Immature natural killer cell (primary cell): ENCODE data around the gene NDUFA11. TPM values are rescaled to one million over a fixed set of nuclear protein-coding genes. Genes with fewer than 3 reads are reported as not detected.
A peak's percentile ranks its signal among the peaks of the same experiment; 100 is the strongest.

Source experiments
- DNase-seq, 3 donors: peaks; one replicate each; pipeline ENCODE4 v3.0.0; 2022; ENCODE audit warnings: mixed read lengths in 1 of 3
- H3K27ac Mint-ChIP-seq, 6 donors: one replicate each; pipeline ENCODE4 v1.8.0; 2020; ENCODE audit warnings: mixed read lengths in 6 of 6, mild to moderate bottlenecking in 5 of 6, inconsistent platforms in 4 of 6, moderate library complexity in 3 of 6
- H3K27me3 Mint-ChIP-seq, 3 donors: one replicate each; pipeline ENCODE4 v1.8.0; 2020 to 2021; ENCODE audit warnings: low read depth in 3 of 3, mild to moderate bottlenecking in 3 of 3, mixed read lengths in 3 of 3, moderate library complexity in 3 of 3, inconsistent platforms in 1 of 3
- H3K36me3 Mint-ChIP-seq, 3 donors: one replicate each; pipeline ENCODE4 v1.8.0; 2020; ENCODE audit warnings: mixed read lengths in 3 of 3, inconsistent platforms in 2 of 3, mild to moderate bottlenecking in 2 of 3
- H3K4me1 Mint-ChIP-seq, 2 donors: one replicate each; pipeline ENCODE4 v1.8.0; 2020; ENCODE audit warnings: inconsistent platforms in 2 of 2, mild to moderate bottlenecking in 2 of 2, mixed read lengths in 2 of 2, moderate library complexity in 1 of 2
- H3K4me3 Mint-ChIP-seq, 5 donors: one replicate each; pipeline ENCODE4 v1.8.0; 2020; ENCODE audit warnings: mild to moderate bottlenecking in 5 of 5, mixed read lengths in 5 of 5, inconsistent platforms in 3 of 5, moderate library complexity in 3 of 5
- H3K9me3 Mint-ChIP-seq, 6 donors: one replicate each; pipeline ENCODE4 v1.8.0; 2020; ENCODE audit warnings: mild to moderate bottlenecking in 6 of 6, mixed read lengths in 6 of 6, inconsistent platforms in 4 of 6, moderate library complexity in 3 of 6
- polyA plus RNA-seq, 3 donors: library from polyadenylated mRNA; unstranded; fragments of 300-500 nt; fragmentation: Illumina TruSeq; gene quantifications; one replicate each; pipeline ENCODE4 v1.2.3, GENCODE V29; 2021

Gene NDUFA11
- polyA plus RNA-seq, 3 donors from 2014 or later: 329 to 666 (median 378) TPM

GRCh38 chr19:5913739-5914357, 10.3 kb upstream of the NDUFA11 start, which contains the start of gene CAPS:
TSS of gene CAPS (plus strand) at chr19:5914254. CDS start at chr19:5914407, 153 bp downstream.
- DNase-seq: no peak
- Mint-ChIP-seq H3K4me1 (peaks cover 0 to 1% of the 10 kb centered on the region in 2 donors), H3K9me3 (no peaks in the 10 kb centered on the region), H3K27me3 (peaks cover 0 to 2% (median 0%) of the 10 kb centered on the region in 3 donors), H3K36me3 (peaks cover 0 to 3% (median 0%) of the 10 kb centered on the region in 3 donors), H3K4me3 (no peak within 1 kb of the TSS), H3K27ac (no peak within 1 kb of the TSS)

GRCh38 chr19:5911366-5911765, 7.8 kb upstream of the NDUFA11 start:
- Mint-ChIP-seq H3K4me3 (no peak overlapping the region), H3K36me3 (peaks cover 0 to 3% (median 0%) of the 10 kb centered on the region in 3 donors), H3K9me3 (no peaks in the 10 kb centered on the region), H3K4me1 (peaks cover 4 to 8% of the 10 kb centered on the region in 2 donors), H3K27me3 (peaks cover 0 to 2% (median 0%) of the 10 kb centered on the region in 3 donors), H3K27ac (no peak overlapping the region)
- DNase-seq: no peak

DNA sequence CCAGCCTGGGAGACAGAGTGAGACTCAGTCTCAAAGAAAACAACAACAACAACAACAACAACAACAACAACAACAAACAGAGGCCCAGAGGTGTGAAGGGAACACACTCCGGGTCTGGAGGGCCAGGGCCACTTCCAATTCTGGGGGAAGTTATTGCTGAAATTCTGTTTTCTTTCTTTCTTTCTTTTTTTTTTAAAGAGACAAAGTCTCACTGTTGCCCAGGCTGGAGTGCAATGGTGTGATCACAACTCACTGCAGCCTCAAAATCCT, 7.0 kb upstream of the NDUFA11 start:
- H3K27ac Mint-ChIP-seq: no peak overlapping the region
- peaks cover 12 to 14% of the 10 kb centered on the region in 2 donors for H3K4me1 Mint-ChIP-seq
- H3K36me3 Mint-ChIP-seq: peaks cover 0 to 3% (median 0%) of the 10 kb centered on the region in 3 donors
- DNase-seq: no peak
- H3K9me3 Mint-ChIP-seq: no peaks in the 10 kb centered on the region
- H3K27me3 Mint-ChIP-seq: no peaks in the 10 kb centered on the region
- no peak overlapping the region for H3K4me3 Mint-ChIP-seq

DNA sequence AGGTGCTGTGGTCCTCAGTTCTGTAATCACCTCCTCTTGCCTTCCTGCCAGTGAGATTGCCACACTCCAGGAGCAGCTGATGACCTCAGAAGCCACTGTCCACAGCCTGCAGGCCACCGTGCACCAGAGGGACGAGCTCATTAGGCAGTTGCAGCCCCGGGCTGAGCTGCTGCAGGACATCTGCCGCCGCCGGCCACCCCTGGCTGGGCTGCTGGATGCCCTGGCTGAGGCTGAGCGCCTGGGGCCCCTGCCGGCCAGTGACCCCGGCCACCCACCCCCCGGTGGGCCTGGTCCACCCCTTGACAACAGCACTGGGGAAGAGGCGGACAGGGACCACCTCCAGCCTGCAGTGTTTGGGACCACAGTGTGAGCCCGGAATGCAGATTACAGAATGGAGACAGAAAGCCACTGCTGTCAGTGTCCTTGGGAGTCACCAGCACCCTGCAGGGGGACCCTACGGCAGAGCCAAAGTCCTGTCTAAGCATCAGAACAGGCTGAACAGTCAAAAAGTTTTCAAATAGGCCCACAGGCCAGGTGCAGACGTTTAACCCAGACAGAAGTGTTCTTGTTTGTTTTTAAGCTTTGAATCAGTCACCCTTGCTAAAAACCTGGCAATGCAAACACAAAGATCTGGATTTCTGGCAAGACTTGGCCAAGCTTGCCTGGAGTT, 5.3 kb upstream of the NDUFA11 start:
- Mint-ChIP-seq H3K36me3 (peaks cover 0 to 3% (median 0%) of the 10 kb centered on the region in 3 donors), H3K27me3 (peaks cover 6 to 7% (median 7%) of the 10 kb centered on the region in 3 donors), H3K4me3 (no peak overlapping the region), H3K27ac (no peak overlapping the region), H3K4me1 (peaks cover 12 to 17% of the 10 kb centered on the region in 2 donors), H3K9me3 (no peaks in the 10 kb centered on the region)
- no peak for DNase-seq

- peaks cover 26 to 29% of the 10 kb centered on the region in 2 donors for H3K4me1 Mint-ChIP-seq
Measured at GRCh38 chr19:5907241-5907640, 3.7 kb upstream of the NDUFA11 start.

GRCh38 chr19:5905114-5905778, 1.7 kb upstream of the NDUFA11 start:
- Mint-ChIP-seq H3K4me3 (peak overlapping the region; percentile 92 to 98 (median 95)), H3K27ac (peak overlapping the region; percentile 7 to 99 (median 56)), H3K4me1 (peaks cover 34 to 36% of the 10 kb centered on the region in 2 donors), H3K27me3 (peaks cover 11 to 19% (median 15%) of the 10 kb centered on the region in 3 donors), H3K36me3 (peaks cover 0 to 3% (median 0%) of the 10 kb centered on the region in 3 donors), H3K9me3 (no peaks in the 10 kb centered on the region)
- DNase-seq: no peak

More at GRCh38 chr19:5907241-5907640, 3.7 kb upstream of the NDUFA11 start:
- H3K27me3 Mint-ChIP-seq: peaks cover 10 to 19% (median 13%) of the 10 kb centered on the region in 3 donors
- H3K27ac Mint-ChIP-seq: peak overlapping the region in 2 of 6 donors; percentile 42 to 62
- H3K4me3 Mint-ChIP-seq: peak overlapping the region; percentile 13 to 57 (median 40)
- H3K36me3 Mint-ChIP-seq: peaks cover 0 to 3% (median 0%) of the 10 kb centered on the region in 3 donors
- DNase-seq: no peak
- H3K9me3 Mint-ChIP-seq: no peaks in the 10 kb centered on the region

DNA sequence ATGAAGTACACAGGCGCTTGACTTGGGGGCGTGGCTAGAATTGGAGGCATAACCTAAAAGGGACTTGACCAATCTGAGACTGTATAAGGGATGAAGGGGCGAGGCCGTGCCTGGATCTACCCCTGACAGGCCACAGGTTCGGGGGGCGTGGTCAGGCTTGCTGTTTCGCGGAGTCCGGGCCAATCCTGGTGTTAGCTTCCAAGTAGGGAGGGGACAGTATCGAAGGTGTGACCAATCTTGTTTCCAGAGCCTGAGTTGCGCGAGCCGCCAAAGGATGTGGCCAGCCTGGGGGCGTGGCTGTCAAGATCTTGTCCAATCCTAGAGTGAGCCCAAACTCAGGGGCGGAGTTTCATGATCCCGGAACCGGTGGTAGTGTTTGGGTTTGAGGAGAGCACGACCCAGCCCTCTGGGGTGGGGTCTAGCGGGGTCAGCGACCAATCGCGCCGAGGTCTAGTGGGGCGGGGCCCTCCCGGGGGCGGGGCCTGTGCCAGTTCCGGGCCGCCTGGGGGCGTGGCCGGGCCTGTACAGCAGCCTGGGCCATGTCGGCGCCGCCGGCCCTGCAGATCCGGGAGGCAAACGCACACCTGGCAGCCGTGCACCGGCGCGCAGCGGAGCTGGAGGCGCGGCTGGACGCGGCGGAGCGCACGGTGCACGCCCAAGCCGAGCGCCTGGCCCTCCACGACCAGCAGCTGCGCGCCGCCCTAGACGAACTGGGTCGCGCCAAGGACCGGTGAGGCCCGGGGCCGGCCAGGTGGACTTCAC, 943 bp upstream of the NDUFA11 start, which contains the start of gene VMAC:
Gene VMAC (plus strand): TSS at position 521 of the 762 bp plus-strand sequence. CDS start 19 bp downstream, at position 540.
- Mint-ChIP-seq H3K4me3 (peak within 1 kb of the TSS; percentile 92 to 98 (median 95)), H3K27me3 (peaks cover 11 to 19% (median 15%) of the 10 kb centered on the region in 3 donors), H3K9me3 (no peaks in the 10 kb centered on the region), H3K4me1 (peaks cover 37 to 40% of the 10 kb centered on the region in 2 donors), H3K36me3 (no peaks in the 10 kb centered on the region), H3K27ac (peak within 1 kb of the TSS; percentile 98 to 99 (median 99))
- peak; percentile 100 for DNase-seq

DNA sequence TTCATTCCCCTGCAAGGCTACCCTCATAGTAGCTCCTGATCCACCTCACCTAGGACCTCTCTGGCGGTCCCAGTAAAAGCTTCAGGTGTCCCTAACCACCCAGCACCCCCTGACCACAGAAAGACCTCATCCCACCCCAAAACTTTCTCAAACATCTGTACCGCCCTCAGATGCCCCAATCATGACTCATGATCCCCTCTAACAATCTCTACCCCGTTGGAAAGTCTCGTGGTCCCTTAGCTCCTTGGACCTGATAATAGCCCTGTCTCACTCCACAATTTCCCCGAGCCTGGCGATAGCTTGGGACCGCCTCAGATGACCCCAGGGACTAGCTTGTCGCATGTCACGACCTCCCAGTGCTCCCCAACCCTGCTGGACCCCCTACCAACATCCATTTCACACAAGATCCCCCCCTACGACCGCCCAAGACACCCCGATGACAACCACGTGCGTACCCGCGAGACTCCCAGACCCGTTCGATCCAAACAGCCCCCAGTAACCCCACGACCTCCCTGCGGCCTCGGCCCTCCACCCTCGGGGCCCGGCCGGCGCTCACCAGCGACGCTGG, 450 bp downstream of the NDUFA11 start:
- peaks cover 35 to 40% of the 10 kb centered on the region in 2 donors for H3K4me1 Mint-ChIP-seq
- H3K27ac Mint-ChIP-seq: peak overlapping the region; percentile 98 to 99 (median 99)
- no peaks in the 10 kb centered on the region for H3K9me3 Mint-ChIP-seq
- H3K36me3 Mint-ChIP-seq: no peaks in the 10 kb centered on the region
- DNase-seq: no peak
- H3K27me3 Mint-ChIP-seq: peaks cover 11 to 19% (median 15%) of the 10 kb centered on the region in 3 donors
- peak overlapping the region; percentile 92 to 98 (median 95) for H3K4me3 Mint-ChIP-seq

- Mint-ChIP-seq H3K36me3 (no peaks in the 10 kb centered on the region), H3K27ac (peak overlapping the region in 2 of 6 donors; percentile 21 to 24), H3K9me3 (no peaks in the 10 kb centered on the region), H3K27me3 (peaks cover 11 to 19% (median 15%) of the 10 kb centered on the region in 3 donors), H3K4me3 (peak overlapping the region in 4 of 5 donors; percentile 40 to 52 (median 46)), H3K4me1 (peaks cover 28 to 29% of the 10 kb centered on the region in 2 donors)
- no peak for DNase-seq
Measured at GRCh38 chr19:5900976-5901375, 2.6 kb downstream of the NDUFA11 start.

DNA sequence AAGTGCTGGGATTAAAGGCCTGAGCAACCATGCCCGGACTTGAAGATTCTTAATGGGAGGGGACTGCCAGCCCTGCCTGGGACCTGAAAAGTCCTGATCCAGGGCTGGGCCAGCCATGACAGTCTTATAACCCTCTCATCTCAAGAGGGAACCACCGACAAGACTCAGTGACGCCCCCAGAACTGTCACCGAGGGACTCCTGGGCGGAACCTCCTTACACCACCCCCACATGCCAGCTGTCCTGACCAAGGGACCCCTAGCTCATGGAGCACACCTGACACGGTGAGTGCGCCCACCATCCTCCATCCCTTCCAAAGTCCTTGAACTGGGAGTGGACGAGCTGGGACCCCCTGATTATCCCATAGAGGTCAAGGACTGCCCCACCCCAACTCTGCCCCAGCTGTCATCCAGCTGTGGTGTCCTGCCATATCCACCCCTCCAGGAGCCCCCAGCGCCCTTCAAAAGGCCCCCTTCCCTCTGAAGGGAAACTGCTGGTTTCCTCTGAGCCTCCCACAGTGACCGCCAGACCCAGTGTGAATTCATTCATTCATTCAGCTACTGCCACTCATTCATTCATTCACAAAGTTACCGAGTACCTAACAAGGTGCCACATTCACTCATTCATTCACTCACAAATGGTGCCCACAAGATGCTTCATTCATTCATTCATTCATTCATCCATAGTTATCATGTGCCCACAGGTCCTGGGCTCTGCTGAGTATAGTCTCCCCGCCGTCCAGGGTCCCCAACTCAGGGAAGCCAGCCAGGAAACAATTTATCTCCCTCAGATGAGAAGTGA, 3.7 kb downstream of the NDUFA11 start:
- Mint-ChIP-seq H3K4me3 (peak overlapping the region in 1 of 5 donors; percentile 29), H3K9me3 (no peaks in the 10 kb centered on the region), H3K27me3 (peaks cover 11 to 19% (median 15%) of the 10 kb centered on the region in 3 donors)

GRCh38 chr19:5897189-5897969, 6.2 kb downstream of the NDUFA11 start:
- Mint-ChIP-seq H3K27me3 (peaks cover 0 to 2% (median 2%) of the 10 kb centered on the region in 3 donors), H3K4me1 (peaks cover 11 to 12% of the 10 kb centered on the region in 2 donors), H3K27ac (no peak overlapping the region), H3K36me3 (peaks cover 0 to 3% (median 0%) of the 10 kb centered on the region in 3 donors), H3K9me3 (no peaks in the 10 kb centered on the region), H3K4me3 (no peak overlapping the region)
- DNase-seq: no peak

More for the DNA sequence above, 3.7 kb downstream of the NDUFA11 start:
- H3K27ac Mint-ChIP-seq: no peak overlapping the region
- H3K36me3 Mint-ChIP-seq: peaks cover 0 to 3% (median 0%) of the 10 kb centered on the region in 3 donors
- DNase-seq: no peak
- peaks cover 25 to 26% of the 10 kb centered on the region in 2 donors for H3K4me1 Mint-ChIP-seq
